SK-N-MC (cell line): Measurements from ENCODE around the gene LIFR.

Experiments used
- EZH2 ChIP-seq: fragments of 200-600 bp; sonication (generic); IDR thresholded peaks from one replicate; pipeline ENCODE4 v1.6.1; 2017; ENCODE audit warnings: antibody characterized with exemption
- FOXP2 ChIP-seq: optimal IDR thresholded peaks from 2 replicates; pipeline ENCODE3; 2011; ENCODE audit warnings: mild to moderate bottlenecking, moderate library complexity; ENCODE audit not compliant: insufficient read depth; ENCODE audit errors: extremely low read length, control extremely low read depth
- POLR2AphosphoS5 ChIP-seq: IDR thresholded peaks from 2 replicates; pipeline ENCODE4 v1.6.1; 2012; ENCODE audit warnings: mild to moderate bottlenecking, low read depth, low read length, borderline replicate concordance

DNA sequence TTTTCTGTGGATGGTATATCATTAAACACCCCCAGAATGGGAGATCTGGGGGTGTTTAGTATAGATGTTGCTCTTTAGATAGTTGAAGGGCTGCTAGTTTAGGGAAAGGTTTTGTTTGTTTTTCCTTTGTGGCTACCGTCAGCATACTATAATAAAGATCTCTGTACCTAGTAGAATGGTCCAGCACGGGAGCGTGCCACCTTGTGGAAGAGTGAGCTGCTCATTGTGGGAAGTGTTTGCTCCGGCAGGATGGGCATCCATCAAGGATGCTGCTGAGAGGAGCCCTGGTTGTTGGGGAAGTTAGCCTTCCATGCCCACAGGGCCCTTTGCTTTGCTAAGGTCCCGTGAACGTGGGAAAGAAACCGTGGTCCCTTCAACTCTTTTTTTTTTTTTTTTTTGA is 113.1 kb downstream of the LIFR start:
- TF ChIP-seq EZH2 (no peak), POLR2AphosphoS5 (no peak), FOXP2 (no peak)
